ENCODE results near the gene FKTN. TPM values are rescaled to one million over a fixed set of nuclear protein-coding genes. Genes with fewer than 3 reads are reported as not detected.

The FKTN gene
- total and polyA plus RNA-seq, 4 donors: 3.2 to 36.9 (median 7.4) TPM

- no peak overlapping the region for H3K27ac ChIP-seq (ENCODE audit: low read depth in 1 of 2, low read length in 1 of 2)
- H3K9ac ChIP-seq (ENCODE audit: insufficient read depth in 1 of 2, low read length in 2 of 2): no peak overlapping the region
- DNase-seq: no peak
- TF ChIP-seq CTCF (IDR thresholded peaks at IDR 0.05; ENCODE audit: control extremely low read depth, extremely low read depth): no peak
- 68 to 79% methylated on average over 1 of the region's 1 CpG for WGBS, 2 donors
- H3K9me3 ChIP-seq (ENCODE audit: control insufficient read depth in 4 of 4, insufficient read depth in 3 of 4, low read length in 3 of 4): no peaks in the 10 kb centered on the region
- no peaks in the 10 kb centered on the region for H3K36me3 ChIP-seq (ENCODE audit: control insufficient read depth in 4 of 4, insufficient read depth in 4 of 4, low read length in 4 of 4)
- no peak overlapping the region for H3K4me3 ChIP-seq
- H3K4me1 ChIP-seq (ENCODE audit: control insufficient read depth in 5 of 5, insufficient read depth in 5 of 5, low read length in 5 of 5): no peaks in the 10 kb centered on the region
- no peaks in the 10 kb centered on the region for H3K27me3 ChIP-seq (ENCODE audit: control insufficient read depth in 3 of 3, insufficient read depth in 3 of 3, low read length in 2 of 3)
- ATAC-seq (ENCODE audit: insufficient read depth, low FRiP score): no peak
Observed at GRCh38 chr9:105683688-105684275, 125.9 kb downstream of the FKTN start.

GRCh38 chr9:105686936-105687335 lies 129.0 kb downstream of the FKTN start:
- ATAC-seq (ENCODE audit: insufficient read depth, low FRiP score) (no peak), DNase-seq (no peak)
- H3K36me3 ChIP-seq (ENCODE audit: control insufficient read depth in 4 of 4, insufficient read depth in 4 of 4, low read length in 4 of 4): no peaks in the 10 kb centered on the region
- no peaks in the 10 kb centered on the region for H3K9me3 ChIP-seq (ENCODE audit: control insufficient read depth in 4 of 4, insufficient read depth in 3 of 4, low read length in 3 of 4)
- H3K9ac ChIP-seq (ENCODE audit: insufficient read depth in 1 of 2, low read length in 2 of 2): no peak overlapping the region
- H3K4me3 ChIP-seq: no peak overlapping the region
- H3K27me3 ChIP-seq (ENCODE audit: control insufficient read depth in 3 of 3, insufficient read depth in 3 of 3, low read length in 2 of 3): peaks cover 0 to 4% (median 0%) of the 10 kb centered on the region in 3 donors
- H3K4me1 ChIP-seq (ENCODE audit: control insufficient read depth in 5 of 5, insufficient read depth in 5 of 5, low read length in 5 of 5): no peaks in the 10 kb centered on the region
- whole genome bisulfite sequencing, 2 donors: 92 to 97% methylated on average over 4 of the region's 4 CpGs
- no peak for TF ChIP-seq CTCF (IDR thresholded peaks at IDR 0.05; ENCODE audit: control extremely low read depth, extremely low read depth)
- H3K27ac ChIP-seq (ENCODE audit: low read depth in 1 of 2, low read length in 1 of 2): no peak overlapping the region

Other genes with a start within 250 kb of the FKTN start
- 10 to 100 TPM in 1 of 2 donors, 1 to 10 TPM in 1; 8.7 to 18.8 TPM for gene FSD1L, start 110.1 kb upstream of the FKTN start, total RNA-seq
- 1 to 10 TPM; 2.5 to 2.8 TPM for gene FSD1L, start 110.1 kb upstream of the FKTN start, polyA plus RNA-seq
- not detected for gene TAL2, start 104.3 kb downstream of the FKTN start, total RNA-seq
- under 1 TPM in 1 of 2 donors, not detected in 1; 0.17 TPM for gene TAL2, start 104.3 kb downstream of the FKTN start, polyA plus RNA-seq
- gene TMEM38B, start 136.4 kb downstream of the FKTN start, total RNA-seq: 10 to 100 TPM in 1 of 2 donors, 1 to 10 TPM in 1; 8.9 to 17.2 TPM
- gene TMEM38B, start 136.4 kb downstream of the FKTN start, polyA plus RNA-seq: 10 to 100 TPM in 1 of 2 donors, 1 to 10 TPM in 1; 4.9 to 13.2 TPM

Data from lung (tissue), 12 donors.